Endodermal cell (in vitro differentiated cells): ENCODE results near the gene KIAA1671. TPM values are rescaled to one million over a fixed set of nuclear protein-coding genes. Genes with fewer than 3 reads are reported as not detected.

ENCODE experiments used
- DNase-seq: peaks from one replicate; pipeline ENCODE4 v3.0.0-alpha.2; 2017
- H3K27ac ChIP-seq: 2 replicates; pipeline ENCODE4 v1.5.1; 2013; ENCODE audit warnings: mild to moderate bottlenecking, low read depth, low read length, moderate library complexity
- H3K27me3 ChIP-seq: 2 replicates; pipeline ENCODE4 v1.6.1; 2013; ENCODE audit warnings: mild to moderate bottlenecking, low read length, moderate library complexity; ENCODE audit not compliant: insufficient read depth, control insufficient read depth, poor library complexity, severe bottlenecking
- H3K36me3 ChIP-seq: 2 replicates; pipeline ENCODE4 v1.7.0; 2013; ENCODE audit warnings: mild to moderate bottlenecking, low read length, moderate library complexity; ENCODE audit not compliant: control insufficient read depth, insufficient read depth
- H3K4me1 ChIP-seq: one replicate; pipeline ENCODE4 v1.7.0; 2013; ENCODE audit warnings: low read length; ENCODE audit not compliant: control insufficient read depth, insufficient read depth
- H3K4me3 ChIP-seq: 2 replicates; pipeline ENCODE4 v1.5.1; 2013; ENCODE audit warnings: mild to moderate bottlenecking, low read length, moderate library complexity
- H3K9ac ChIP-seq: 2 replicates; pipeline ENCODE4 v1.6.1; 2013; ENCODE audit warnings: mild to moderate bottlenecking, low read length, moderate library complexity; ENCODE audit not compliant: poor library complexity, severe bottlenecking; ENCODE audit errors: extremely low read depth
- H3K9me3 ChIP-seq: 2 replicates; pipeline ENCODE4 v1.6.1; 2013; ENCODE audit warnings: mild to moderate bottlenecking, low read length, moderate library complexity; ENCODE audit not compliant: control insufficient read depth
- H3K27ac Mint-ChIP-seq: 2 replicates; pipeline ENCODE4 v1.8.0; 2020; ENCODE audit warnings: mixed read lengths
- H3K27me3 Mint-ChIP-seq: 2 replicates; pipeline ENCODE4 v1.8.0; 2021; ENCODE audit warnings: mild to moderate bottlenecking, mixed read lengths; ENCODE audit not compliant: insufficient read depth
- H3K36me3 Mint-ChIP-seq: 2 replicates; pipeline ENCODE4 v1.8.0; 2020; ENCODE audit warnings: low read depth, mixed read lengths
- H3K4me1 Mint-ChIP-seq: 2 replicates; pipeline ENCODE4 v1.8.0; 2020; ENCODE audit warnings: mixed read lengths
- H3K4me3 Mint-ChIP-seq: 2 replicates; pipeline ENCODE4 v1.8.0; 2020; ENCODE audit warnings: mild to moderate bottlenecking, moderate library complexity, mixed read lengths
- H3K9me3 Mint-ChIP-seq: 2 replicates; pipeline ENCODE4 v1.8.0; 2020; ENCODE audit warnings: mild to moderate bottlenecking, mixed read lengths
- WGBS, 2 experiments: methylation state at CpG; one replicate each; pipeline versions ENCODE4 v1.1.5 to v1.1.7; 2013; ENCODE audit warnings: missing lambda C conversion rate in 2 of 2, mixed read lengths in 1 of 2; ENCODE audit not compliant: insufficient coverage in 1 of 2, insufficient read length in 1 of 2; 5-methylcytosine and 5-hydroxymethylcytosine counted together
- total RNA-seq, 2 donors: library from RNA; stranded (reverse); fragmentation: NEBNext Ultra II Directional in 1 of 2; extraction: Animal tissue kit (Norgen Biotek cat#: 25700) in 1 of 2; gene quantifications; 2 replicates in 1 of 2; 3 replicates in 1 of 2; pipeline ENCODE4 v1.2.1, GENCODE V29; 2021
- TF ChIP-seq, protein P1 (sequence below): fragments of 200-600 bp; sonication (generic); conservative IDR thresholded peaks from 2 replicates; pipeline ENCODE4 v1.5.0; 2021; ENCODE audit warnings: antibody characterized with exemption, mild to moderate bottlenecking

Gene KIAA1671
- total RNA-seq, 2 donors from 2014 or later = 38.8 to 43.7 TPM

DNA sequence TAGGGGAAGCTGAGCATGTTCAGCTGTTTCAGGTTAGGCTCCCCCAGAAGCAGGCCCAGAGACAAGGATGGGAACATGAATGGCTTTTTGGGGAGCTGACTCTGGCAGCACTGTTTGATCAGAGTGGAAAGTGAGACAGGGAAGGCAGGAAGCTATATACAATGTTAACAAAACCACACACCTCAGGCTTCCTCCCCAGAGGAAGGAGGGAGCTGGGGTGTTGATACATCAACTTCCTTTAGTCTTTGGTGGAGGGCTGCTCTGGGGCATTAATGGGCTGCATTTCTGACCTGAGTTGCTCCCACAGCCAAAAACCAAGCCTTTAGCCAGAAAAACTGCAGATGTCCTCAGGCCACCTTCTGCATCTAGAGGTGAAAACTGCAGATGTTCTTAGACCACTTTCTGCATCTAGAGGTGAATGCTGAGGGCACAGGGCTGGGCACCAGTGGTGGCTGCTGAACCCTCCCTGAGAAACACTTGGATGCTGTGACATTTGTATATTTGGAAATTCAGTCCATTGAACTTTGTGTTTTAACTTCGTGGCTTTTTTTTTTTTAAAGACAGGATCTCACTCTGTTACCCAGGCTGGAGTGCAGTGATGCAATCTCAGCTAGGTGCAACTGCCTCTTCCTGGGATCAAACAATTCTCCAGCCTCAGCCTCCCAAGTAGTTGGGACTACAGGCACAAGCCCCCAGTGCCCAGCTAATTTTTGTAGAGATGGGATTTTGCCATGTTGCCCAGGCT, 49.9 kb downstream of the KIAA1671 start:
- no peaks in the 10 kb centered on the region for H3K4me1 ChIP-seq
- no peak overlapping the region for H3K4me3 ChIP-seq
- no peak overlapping the region for H3K9ac ChIP-seq
- H3K36me3 ChIP-seq = no peaks in the 10 kb centered on the region
- Mint-ChIP-seq H3K9me3 (no peaks in the 10 kb centered on the region), H3K27ac (peak overlapping the region; percentile 68), H3K36me3 (peaks cover 3% of the 10 kb centered on the region), H3K4me1 (peaks cover 25% of the 10 kb centered on the region), H3K27me3 (no peaks in the 10 kb centered on the region), H3K4me3 (no peak overlapping the region)
- no peaks in the 10 kb centered on the region for H3K27me3 ChIP-seq
- no peaks in the 10 kb centered on the region for H3K9me3 ChIP-seq
- WGBS, 2 experiments = 80 to 82% methylated on average over 1 of the region's 1 CpG
- DNase-seq = no peak
- no peak overlapping the region for H3K27ac ChIP-seq
- TF ChIP-seq, protein P1, sequence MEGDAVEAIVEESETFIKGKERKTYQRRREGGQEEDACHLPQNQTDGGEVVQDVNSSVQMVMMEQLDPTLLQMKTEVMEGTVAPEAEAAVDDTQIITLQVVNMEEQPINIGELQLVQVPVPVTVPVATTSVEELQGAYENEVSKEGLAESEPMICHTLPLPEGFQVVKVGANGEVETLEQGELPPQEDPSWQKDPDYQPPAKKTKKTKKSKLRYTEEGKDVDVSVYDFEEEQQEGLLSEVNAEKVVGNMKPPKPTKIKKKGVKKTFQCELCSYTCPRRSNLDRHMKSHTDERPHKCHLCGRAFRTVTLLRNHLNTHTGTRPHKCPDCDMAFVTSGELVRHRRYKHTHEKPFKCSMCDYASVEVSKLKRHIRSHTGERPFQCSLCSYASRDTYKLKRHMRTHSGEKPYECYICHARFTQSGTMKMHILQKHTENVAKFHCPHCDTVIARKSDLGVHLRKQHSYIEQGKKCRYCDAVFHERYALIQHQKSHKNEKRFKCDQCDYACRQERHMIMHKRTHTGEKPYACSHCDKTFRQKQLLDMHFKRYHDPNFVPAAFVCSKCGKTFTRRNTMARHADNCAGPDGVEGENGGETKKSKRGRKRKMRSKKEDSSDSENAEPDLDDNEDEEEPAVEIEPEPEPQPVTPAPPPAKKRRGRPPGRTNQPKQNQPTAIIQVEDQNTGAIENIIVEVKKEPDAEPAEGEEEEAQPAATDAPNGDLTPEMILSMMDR = no peak

DNA sequence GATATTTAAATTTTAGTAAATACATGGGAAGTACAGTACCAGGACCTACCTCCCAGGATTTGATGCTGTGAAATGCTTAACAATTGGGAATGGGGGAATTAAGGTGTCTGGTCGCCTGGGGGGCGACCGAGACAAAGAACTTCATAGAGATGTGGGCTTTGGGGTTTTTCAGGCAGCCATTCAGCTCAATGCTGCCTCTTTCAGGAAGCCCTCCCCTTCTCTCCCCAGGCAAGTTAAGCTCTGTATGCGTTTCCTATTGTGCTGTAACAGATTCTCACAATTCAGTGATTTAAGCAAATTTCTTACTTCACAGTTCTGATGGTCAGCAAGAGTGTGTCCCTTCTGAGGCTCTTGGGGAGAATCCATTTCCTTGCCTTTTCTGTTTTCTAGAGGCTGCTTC, 53.8 kb downstream of the KIAA1671 start:
- Mint-ChIP-seq H3K4me1 (peaks cover 12% of the 10 kb centered on the region), H3K36me3 (peaks cover 4% of the 10 kb centered on the region), H3K9me3 (no peaks in the 10 kb centered on the region), H3K27me3 (no peaks in the 10 kb centered on the region), H3K27ac (peak overlapping the region; percentile 57), H3K4me3 (no peak overlapping the region)
- H3K4me1 ChIP-seq = no peaks in the 10 kb centered on the region
- no peak for DNase-seq
- no peaks in the 10 kb centered on the region for H3K36me3 ChIP-seq
- 14 to 31% methylated on average over 1 to 4 of the region's 4 CpGs for WGBS, 2 experiments
- TF ChIP-seq, protein P1 = no peak
- H3K27ac ChIP-seq = peak overlapping the region; percentile 8
- H3K27me3 ChIP-seq = no peaks in the 10 kb centered on the region
- H3K9ac ChIP-seq = peak overlapping the region; percentile 38
- no peaks in the 10 kb centered on the region for H3K9me3 ChIP-seq
- no peak overlapping the region for H3K4me3 ChIP-seq

DNA sequence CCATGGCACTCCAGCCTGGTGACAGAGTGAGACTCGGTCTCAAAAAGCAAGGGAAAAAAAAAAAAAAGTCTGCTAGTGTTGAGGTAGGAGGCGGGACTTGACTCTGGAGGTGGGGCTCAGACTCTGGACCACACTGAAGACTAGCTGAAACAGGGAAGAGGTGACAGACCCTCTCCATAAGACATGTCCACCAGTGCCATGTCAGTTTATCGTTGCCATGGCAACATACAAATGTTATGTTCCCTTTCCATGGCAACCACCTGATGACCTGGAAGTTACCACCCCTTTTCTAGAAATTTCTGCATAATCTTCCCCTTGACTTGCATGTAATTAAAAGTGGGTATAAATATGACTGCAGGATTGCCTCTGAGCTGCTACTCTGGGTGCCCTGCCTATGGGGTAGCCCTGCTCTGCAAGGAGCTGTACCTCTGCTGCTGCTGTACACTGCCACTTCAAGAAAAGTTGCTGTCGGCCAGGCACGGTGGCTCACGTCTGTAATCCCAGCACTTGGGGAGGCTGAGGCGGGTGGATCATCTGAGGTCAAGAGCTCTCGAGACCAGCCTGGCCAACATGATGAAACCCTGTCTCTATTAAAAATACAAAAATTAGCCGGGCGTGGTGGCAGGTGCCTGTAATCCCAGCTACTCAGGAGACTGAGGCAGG, 55.1 kb downstream of the KIAA1671 start:
- no peak overlapping the region for H3K9ac ChIP-seq
- H3K9me3 ChIP-seq = peaks cover 4% of the 10 kb centered on the region
- peaks cover 8% of the 10 kb centered on the region for H3K4me1 Mint-ChIP-seq
- H3K4me3 Mint-ChIP-seq = no peak overlapping the region
- no peaks in the 10 kb centered on the region for H3K36me3 ChIP-seq
- no peaks in the 10 kb centered on the region for H3K27me3 Mint-ChIP-seq
- H3K4me1 ChIP-seq = no peaks in the 10 kb centered on the region
- peak overlapping the region; percentile 61 for H3K27ac Mint-ChIP-seq
- no peaks in the 10 kb centered on the region for H3K27me3 ChIP-seq
- no peak overlapping the region for H3K4me3 ChIP-seq
- TF ChIP-seq, protein P1 = no peak
- no peaks in the 10 kb centered on the region for H3K9me3 Mint-ChIP-seq
- WGBS, 2 experiments = 93% methylated on average over 7 to 10 of the region's 10 CpGs
- peak; percentile 64 for DNase-seq
- H3K36me3 Mint-ChIP-seq = peaks cover 6% of the 10 kb centered on the region
- no peak overlapping the region for H3K27ac ChIP-seq
